CD4-positive, alpha-beta T cell treated with Interleukin-21 for 1 hour (primary cell): ENCODE data around the gene GRIK3.

Experiments used
- DNase-seq: peaks from one replicate; pipeline ENCODE4 v3.0.0-alpha.2; 2020

Gene GRIK3

GRCh38 chr1:37042506-37042905 lies 8.2 kb upstream of the GRIK3 start:
- DNase-seq = no peak

DNA sequence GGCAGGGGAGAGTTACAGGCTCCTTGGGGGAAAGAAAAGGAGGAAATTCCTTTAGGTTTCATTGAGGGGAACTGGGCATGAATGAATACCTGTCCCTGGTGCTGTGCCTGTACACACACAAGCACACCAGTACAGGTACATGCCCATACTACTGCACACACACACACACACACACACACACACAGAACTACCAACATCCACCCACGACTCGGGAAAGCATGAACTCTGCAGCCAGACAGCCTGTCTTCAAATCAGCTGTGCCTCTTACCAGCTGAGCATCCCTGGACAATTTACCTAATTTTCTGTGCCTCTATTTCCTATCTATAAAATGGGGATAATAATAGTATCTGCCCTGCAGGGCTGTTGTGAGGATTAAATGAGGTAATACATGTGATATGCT lies 7.2 kb upstream of the GRIK3 start:
- no peak for DNase-seq

DNA sequence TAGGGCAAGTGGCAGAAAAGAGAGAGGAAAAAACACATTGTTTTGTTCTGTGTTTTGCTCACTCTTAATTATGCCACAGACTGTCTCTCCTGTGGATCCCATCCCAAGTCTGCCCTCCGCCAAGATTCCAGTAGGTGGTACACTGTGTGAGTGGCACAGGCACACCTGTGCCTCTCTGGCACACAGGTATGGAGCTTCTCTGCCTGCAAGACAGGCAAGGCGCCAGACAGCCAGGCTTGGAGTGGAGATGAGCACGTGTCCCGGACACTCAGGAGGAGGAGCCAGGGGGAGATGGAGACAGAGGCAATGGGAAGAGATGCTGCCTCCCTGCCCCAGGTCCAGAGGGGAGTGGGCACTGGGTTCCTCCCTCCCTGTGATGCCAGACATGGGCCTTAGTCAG lies 6.5 kb upstream of the GRIK3 start:
- DNase-seq = no peak

GRCh38 chr1:37040261-37040660 lies 5.9 kb upstream of the GRIK3 start:
- no peak for DNase-seq

GRCh38 chr1:37038227-37039093 lies 4.1 kb upstream of the GRIK3 start:
- no peak for DNase-seq

DNA sequence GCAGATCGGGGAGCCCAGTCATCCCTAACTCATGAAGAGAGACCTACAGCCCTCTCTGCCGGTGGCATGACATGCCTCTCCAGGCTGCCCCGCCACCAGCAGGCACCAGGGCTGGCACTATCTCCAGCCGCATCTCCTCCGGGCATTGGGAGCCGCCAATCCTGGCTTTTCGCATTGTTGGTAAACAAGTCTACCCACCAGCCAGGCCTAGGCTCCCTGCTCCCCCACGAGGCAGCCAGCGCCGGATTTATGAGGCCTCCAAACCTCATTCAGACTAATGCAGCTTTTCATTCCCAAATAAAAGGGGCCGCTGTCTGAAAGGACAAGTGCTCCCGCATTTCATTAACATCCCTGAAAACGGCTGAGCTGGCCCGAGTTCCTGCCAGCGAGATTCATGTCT lies 3.4 kb upstream of the GRIK3 start:
- no peak for DNase-seq

DNA sequence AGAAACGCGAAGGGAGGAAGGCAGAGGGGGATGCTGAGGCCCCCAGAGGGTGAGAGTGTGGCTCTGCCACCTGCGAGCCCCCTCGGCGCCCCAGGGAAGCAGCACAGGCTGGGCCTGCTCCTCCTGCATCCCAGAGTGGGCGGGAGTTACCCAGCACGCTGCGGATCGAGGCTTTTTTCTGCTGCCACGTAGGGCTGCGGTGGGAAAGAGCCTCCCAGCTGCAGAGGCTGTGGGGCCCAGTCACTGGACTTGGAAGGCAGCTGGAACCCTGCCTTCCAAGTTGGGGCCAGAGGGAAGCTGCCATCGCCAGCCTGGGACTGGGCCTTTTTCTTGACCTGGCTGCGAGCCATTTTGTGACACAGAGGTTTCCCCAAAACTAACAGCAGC lies 2.3 kb upstream of the GRIK3 start:
- no peak for DNase-seq

GRCh38 chr1:37035796-37036666 lies 1.7 kb upstream of the GRIK3 start:
- DNase-seq = no peak

- DNase-seq = no peak
Measured at GRCh38 chr1:37035014-37035691, 838 bp upstream of the GRIK3 start.

DNA sequence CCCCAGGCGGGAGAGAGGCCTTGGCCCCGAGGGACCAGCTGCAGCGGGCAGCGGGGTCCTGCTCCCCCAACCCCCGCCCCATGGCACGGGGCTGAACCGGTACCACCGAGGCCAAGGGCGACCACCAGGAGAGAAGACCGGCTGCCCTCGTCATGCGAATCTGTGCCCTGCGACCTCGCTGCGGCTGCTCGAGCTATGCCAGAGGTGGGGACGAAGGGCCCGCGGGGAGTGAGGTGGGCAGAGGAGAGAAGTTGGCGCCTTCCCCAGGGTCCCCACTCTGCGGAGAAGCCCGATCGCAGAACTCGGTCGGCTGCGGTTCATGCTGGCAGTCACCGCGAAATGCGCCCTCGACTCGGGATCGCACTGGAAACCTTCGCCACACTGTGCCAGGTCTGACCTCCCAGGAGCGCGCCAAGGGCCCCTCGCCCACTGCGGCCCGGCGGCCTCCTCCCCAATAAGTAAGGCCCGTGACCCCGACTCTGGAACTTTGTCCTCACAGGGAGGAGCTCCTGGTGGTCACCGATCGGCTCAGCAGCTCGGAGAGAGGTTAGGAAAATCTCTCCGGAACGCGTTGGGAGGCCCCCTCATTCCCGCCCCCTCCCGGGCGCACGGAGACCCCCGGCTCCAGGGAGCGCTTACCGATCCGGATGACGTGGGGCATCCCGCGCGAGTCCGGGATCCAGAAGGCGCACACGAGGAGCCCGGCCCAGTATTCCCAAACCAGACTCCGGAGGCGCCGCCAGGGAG lies 787 bp downstream of the GRIK3 start:
- no peak for DNase-seq

GRCh38 chr1:37032660-37033354 lies 1.5 kb downstream of the GRIK3 start:
- DNase-seq = no peak

GRCh38 chr1:37031871-37032270 lies 2.4 kb downstream of the GRIK3 start:
- DNase-seq = no peak

DNA sequence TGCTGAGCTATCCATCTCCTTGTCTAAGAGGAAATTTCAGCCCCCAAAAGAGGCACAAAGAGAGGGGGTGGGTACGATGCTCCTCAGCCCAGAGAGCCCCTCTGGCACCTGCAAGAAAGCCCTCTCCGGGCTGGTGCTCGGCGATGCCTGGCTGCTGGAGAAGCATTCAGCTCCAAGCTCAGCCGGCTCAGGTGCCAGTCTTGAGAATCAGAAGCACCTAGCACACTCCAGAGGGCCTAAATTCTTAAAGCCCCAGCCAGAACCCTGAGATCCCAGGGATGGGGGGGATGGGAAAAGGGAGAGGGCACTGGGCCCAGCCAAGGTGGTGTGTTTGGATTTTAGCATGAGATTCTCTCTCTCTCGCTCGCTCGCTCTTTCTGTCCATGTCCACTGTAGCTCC lies 2.9 kb downstream of the GRIK3 start:
- DNase-seq = no peak

DNA sequence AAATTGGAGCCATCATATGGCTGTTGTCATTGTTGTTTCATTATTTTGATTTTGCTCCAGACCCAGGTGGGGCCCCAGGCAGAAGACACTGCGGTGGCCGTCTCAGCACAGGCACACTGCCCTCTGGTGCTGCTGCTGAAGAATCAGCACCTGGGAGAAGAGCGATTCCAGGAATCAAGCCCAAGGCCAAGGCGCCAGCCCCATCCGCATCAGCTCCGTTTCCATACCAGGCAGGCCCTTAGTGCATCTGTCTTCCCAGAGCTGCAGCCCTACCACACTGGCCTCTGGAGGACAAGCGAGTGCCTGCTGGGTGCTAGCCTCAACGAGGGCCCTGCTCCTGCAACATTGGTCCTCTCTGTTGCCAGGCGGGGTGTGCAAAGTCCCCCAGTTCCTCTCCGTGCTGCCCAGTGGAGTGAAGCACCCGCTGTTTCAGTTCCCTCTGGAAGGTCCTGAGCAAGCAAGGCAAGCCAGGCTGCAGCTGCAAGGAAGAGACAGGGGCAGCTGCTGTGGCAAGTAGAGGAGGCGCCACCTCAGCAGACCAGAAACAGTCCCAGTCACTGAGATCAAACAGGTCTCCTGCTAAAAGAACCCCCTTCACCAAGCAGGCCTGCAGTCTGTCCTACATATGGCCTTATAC lies 5.2 kb downstream of the GRIK3 start:
- DNase-seq = no peak

DNA sequence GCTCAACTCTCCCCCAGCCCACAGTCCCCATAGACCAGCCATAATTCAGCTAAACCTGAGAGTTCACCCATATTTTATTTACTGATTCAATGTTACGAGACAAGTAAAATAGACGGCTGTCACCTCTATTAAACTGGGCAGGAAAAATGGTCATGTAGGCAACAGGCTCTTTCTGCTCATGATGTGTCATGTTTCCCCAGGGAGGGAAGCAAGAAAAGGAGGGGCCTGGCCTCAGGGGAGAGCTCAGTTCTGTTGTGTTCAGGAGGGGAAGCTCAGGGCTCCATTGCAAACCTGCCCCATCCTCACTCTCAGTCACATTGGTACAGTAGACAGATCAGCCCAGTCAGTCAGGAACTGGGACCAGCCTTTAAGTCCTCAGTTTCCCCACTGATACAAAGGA lies 12.8 kb downstream of the GRIK3 start:
- DNase-seq = no peak

- no peak for DNase-seq
Measured at GRCh38 chr1:37020653-37021277, 13.6 kb downstream of the GRIK3 start.

GRCh38 chr1:37018510-37018909 lies 15.8 kb downstream of the GRIK3 start:
- DNase-seq = no peak

DNA sequence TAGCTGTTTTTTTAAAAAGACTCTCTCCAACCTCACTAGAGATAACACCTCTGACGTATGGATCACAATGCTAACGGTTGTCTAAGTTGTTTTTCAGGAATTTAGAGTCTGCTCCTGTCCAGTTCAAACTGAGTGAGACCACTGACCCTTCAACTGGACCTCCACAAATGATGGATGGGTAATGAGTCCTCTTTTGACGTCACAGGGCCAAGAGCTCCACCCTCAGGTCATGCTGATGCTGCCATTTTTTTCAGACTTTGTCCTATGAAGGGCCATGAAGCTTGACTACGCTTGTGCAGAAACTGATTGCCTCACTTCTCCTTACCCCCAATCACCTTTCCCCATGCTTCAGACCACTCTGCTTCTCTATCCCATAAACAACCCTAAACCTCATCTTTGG lies 16.6 kb downstream of the GRIK3 start:
- DNase-seq = no peak

DNA sequence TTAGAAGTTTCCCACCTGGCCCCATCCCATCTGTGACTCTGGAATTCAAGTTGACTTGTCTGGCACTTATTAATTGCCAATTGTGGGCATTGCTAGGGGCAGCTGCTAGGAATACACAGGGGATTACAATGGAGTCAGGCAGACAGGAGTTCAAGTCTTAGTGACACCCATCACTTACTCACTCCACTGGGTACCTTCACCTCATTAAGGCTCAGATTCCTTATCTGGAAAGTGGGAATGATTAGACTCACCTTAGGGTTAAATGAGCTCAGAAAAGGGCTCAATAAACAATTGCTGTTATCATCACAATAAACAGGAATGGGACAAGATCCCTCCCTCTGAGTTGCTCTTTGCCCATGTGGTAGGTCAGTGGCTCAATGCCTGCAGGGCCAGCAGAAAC lies 18.2 kb downstream of the GRIK3 start:
- DNase-seq = no peak

DNA sequence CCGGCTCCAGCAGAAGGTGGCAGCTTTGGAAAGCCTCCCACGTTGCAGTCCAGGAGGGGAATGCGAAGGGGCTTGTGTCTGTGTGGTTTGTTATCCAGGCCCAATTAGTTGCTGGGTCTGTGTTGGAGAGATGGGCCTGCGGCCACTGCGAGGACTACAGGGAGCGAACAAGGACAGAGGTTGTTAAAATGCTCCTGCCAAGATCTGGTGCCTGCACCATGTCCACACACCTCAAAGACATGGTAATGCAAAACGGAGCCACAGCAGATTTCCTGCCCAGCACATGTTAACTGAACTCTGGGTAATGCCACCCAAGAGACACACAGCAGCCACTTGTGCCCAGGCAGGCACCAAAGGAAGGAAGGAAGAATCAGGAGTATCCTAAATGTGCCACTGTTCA lies 18.6 kb downstream of the GRIK3 start:
- no peak for DNase-seq

DNA sequence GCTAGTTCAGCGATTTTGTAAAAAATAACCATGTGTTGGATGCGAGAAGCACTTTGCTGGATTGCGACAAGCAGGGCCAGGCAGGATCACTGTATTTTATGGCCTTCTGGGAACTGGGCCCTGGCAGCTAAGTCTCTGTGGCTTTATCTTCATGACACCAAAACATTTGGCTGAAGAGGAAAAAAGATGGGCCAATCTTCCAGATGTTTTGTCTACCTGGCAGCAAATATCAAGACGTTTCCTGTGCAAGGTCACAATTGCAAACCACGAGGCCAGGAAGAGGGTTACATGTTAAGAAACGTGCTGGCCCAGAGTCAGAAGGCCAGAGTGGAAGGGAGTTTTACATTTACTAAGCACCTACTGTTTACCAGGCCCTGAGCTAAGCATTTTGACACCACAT lies 22.1 kb downstream of the GRIK3 start:
- DNase-seq = no peak
